Naive thymus-derived CD4-positive, alpha-beta T cell (primary cell): ENCODE results near the gene GFM1. TPM values are rescaled to one million over a fixed set of nuclear protein-coding genes. Genes with fewer than 3 reads are reported as not detected.
A peak's percentile ranks its signal among the peaks of the same experiment; 100 is the strongest.

Experiments
- ATAC-seq: fragments of 150-1000 bp; cut with Tn5 transposase; 2 replicates; pipeline ENCODE4 v1.10.0; 2021; ENCODE audit warnings: mild to moderate bottlenecking, moderate library complexity
- CTCF ChIA-PET: fragments of 350-600 bp; sonication (Branson Sonifier 250); formaldehyde crosslinking; loops from one replicate; lab custom pipeline; 2021; ENCODE audit warnings: antibody characterized with exemption; lab: Charles Lee
- POLR2A ChIA-PET: fragments of 350-600 bp; sonication (Branson Sonifier 250); formaldehyde crosslinking; loops from one replicate; lab custom pipeline; 2021; ENCODE audit warnings: antibody characterized with exemption, inconsistent platforms; lab: Charles Lee
- DNase-seq, 9 donors: peaks; one replicate each; pipeline versions ENCODE4 v3.0.0 to v3.0.0-alpha.2; 2020 to 2022; ENCODE audit warnings: mixed read lengths in 1 of 9
- H3K27ac ChIP-seq: one replicate; pipeline ENCODE4 v1.7.0; 2013; ENCODE audit warnings: mild to moderate bottlenecking, low read depth, low read length, moderate library complexity
- H3K27me3 ChIP-seq, 2 donors: one replicate each; pipeline ENCODE4 v1.7.0; 2013; ENCODE audit warnings: low read length in 2 of 2, mild to moderate bottlenecking in 2 of 2, moderate library complexity in 2 of 2; ENCODE audit not compliant: control insufficient read depth in 2 of 2, insufficient read depth in 2 of 2
- H3K36me3 ChIP-seq, 3 experiments: 1 replicate in 2 of 3; 2 replicates in 1 of 3; pipeline ENCODE4 v1.7.0; 2013; ENCODE audit warnings: low read length in 3 of 3, mild to moderate bottlenecking in 3 of 3, moderate library complexity in 1 of 3; ENCODE audit not compliant: insufficient read depth in 3 of 3, control insufficient read depth in 2 of 3
- H3K4me1 ChIP-seq, 2 donors: one replicate each; pipeline ENCODE4 v1.7.0; 2013; ENCODE audit warnings: low read length in 2 of 2, mild to moderate bottlenecking in 2 of 2, moderate library complexity in 1 of 2; ENCODE audit not compliant: control insufficient read depth in 2 of 2, insufficient read depth in 2 of 2
- H3K4me3 ChIP-seq: 2 replicates; pipeline ENCODE4 v1.7.0; 2013; ENCODE audit warnings: mild to moderate bottlenecking, low read length
- H3K9me3 ChIP-seq, 3 experiments: 1 replicate in 2 of 3; 2 replicates in 1 of 3; pipeline ENCODE4 v1.7.0; 2013; ENCODE audit warnings: low read length in 3 of 3; ENCODE audit not compliant: control insufficient read depth in 2 of 3
- H3K27ac Mint-ChIP-seq, 9 donors: one replicate each; pipeline ENCODE4 v1.8.0; 2020 to 2022; ENCODE audit warnings: mixed read lengths in 9 of 9, mild to moderate bottlenecking in 8 of 9, moderate library complexity in 5 of 9, inconsistent platforms in 2 of 9
- H3K27me3 Mint-ChIP-seq, 5 donors: one replicate each; pipeline ENCODE4 v1.8.0; 2021 to 2022; ENCODE audit warnings: mixed read lengths in 5 of 5, mild to moderate bottlenecking in 1 of 5
- H3K36me3 Mint-ChIP-seq, 5 donors: one replicate each; pipeline ENCODE4 v1.8.0; 2020 to 2022; ENCODE audit warnings: mixed read lengths in 5 of 5, mild to moderate bottlenecking in 3 of 5, inconsistent platforms in 1 of 5
- H3K4me1 Mint-ChIP-seq, 7 donors: one replicate each; pipeline ENCODE4 v1.8.0; 2020 to 2022; ENCODE audit warnings: mixed read lengths in 7 of 7, mild to moderate bottlenecking in 3 of 7, inconsistent platforms in 1 of 7
- H3K4me3 Mint-ChIP-seq, 10 donors: one replicate each; pipeline ENCODE4 v1.8.0; 2020 to 2022; ENCODE audit warnings: mild to moderate bottlenecking in 10 of 10, mixed read lengths in 10 of 10, moderate library complexity in 6 of 10, inconsistent platforms in 2 of 10
- H3K9me3 Mint-ChIP-seq, 11 donors: one replicate each; pipeline ENCODE4 v1.8.0; 2020 to 2022; ENCODE audit warnings: mixed read lengths in 11 of 11, mild to moderate bottlenecking in 4 of 11, inconsistent platforms in 1 of 11, moderate library complexity in 1 of 11
- intact Hi-C, 2 donors: fragments of 100-400 bp; cut with micrococcal nuclease; formaldehyde crosslinking; loops; one replicate each; pipeline ENCODE4 v1.15.1; 2023
- polyA plus RNA-seq, 2 donors: library from polyadenylated mRNA; unstranded; fragments of 300-500 nt; fragmentation: Illumina TruSeq; gene quantifications; one replicate each; pipeline ENCODE4 v1.2.3, GENCODE V29; 2021
- total RNA-seq, 6 experiments: library from RNA in 5 of 6; stranded (reverse) in 5 of 6; gene quantifications; 1 replicate in 5 of 6; 2 replicates in 1 of 6; pipeline ENCODE4 v1.2.3 and lab custom pipeline; 2021 to 2026

The GFM1 gene
- total and polyA plus RNA-seq, 7 experiments from 2014 or later = 32.9 to 43.4 (median 41.1) TPM

DNA sequence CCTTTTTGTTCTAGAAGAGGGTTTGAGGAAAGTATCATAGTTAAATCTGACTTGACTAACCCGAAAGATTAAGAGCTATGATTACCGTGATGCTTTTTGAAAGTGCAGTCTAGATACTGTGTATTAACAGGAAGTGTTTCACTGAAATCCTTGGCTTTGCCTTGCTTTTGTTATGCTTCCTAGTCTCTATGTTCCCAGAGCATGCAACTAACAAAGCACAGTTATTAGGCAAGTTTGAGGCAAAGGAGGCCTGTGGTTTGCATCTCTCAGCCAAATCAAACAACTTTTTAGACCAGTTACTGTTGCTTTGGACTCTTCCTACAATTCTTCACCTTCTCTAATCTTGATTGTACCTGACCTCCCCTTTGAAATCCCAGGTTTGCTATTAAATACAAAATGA lies 24.2 kb downstream of the GFM1 start:
- Mint-ChIP-seq H3K4me1 (peaks cover 13 to 42% (median 34%) of the 10 kb centered on the region in 7 donors), H3K4me3 (no peak overlapping the region), H3K27ac (no peak overlapping the region), H3K9me3 (no peaks in the 10 kb centered on the region), H3K27me3 (no peaks in the 10 kb centered on the region), H3K36me3 (peaks cover 0 to 38% (median 11%) of the 10 kb centered on the region in 5 donors)
- Histone ChIP-seq H3K36me3 (peaks cover 0 to 44% (median 0%) of the 10 kb centered on the region in 3 experiments), H3K27ac (no peak overlapping the region), H3K27me3 (no peaks in the 10 kb centered on the region), H3K4me1 (peaks cover 15 to 19% of the 10 kb centered on the region in 2 donors), H3K9me3 (no peaks in the 10 kb centered on the region), H3K4me3 (no peak overlapping the region)
- no peak for ATAC-seq
- no peak for DNase-seq
- ChIA-PET CTCF (no interaction called here), POLR2A (interaction anchor here (1.1 kb wide), 1 partner anchor 133 kb away, joined by 4 read pairs; the partner anchor contains the start of gene MFSD1)
- intact Hi-C loops = no loop called here

DNA sequence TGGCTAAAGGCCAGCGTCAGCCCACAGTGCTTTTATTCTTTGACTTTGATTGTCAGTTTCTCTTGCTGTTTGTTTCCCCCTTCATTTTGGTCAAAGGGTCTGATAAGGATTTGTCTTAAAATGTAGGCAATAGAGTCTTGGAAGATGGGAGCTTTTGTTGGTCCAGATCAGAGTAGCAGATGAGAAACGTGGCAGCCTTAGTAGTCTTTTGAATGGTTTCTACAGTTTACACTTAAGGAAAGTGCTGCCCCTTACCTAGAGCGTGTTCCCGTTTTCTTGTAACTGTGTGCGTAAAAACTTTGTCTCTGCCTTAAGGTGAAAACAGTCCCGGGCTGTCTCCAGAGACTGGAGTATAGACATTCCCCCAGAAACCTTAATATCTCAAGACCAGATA lies 27.5 kb downstream of the GFM1 start:
- H3K4me1 Mint-ChIP-seq = peaks cover 13 to 40% (median 33%) of the 10 kb centered on the region in 7 donors
- H3K4me3 Mint-ChIP-seq = peak overlapping the region; percentile 82 to 97 (median 92)
- no peaks in the 10 kb centered on the region for H3K27me3 Mint-ChIP-seq
- intact Hi-C loops = loop anchor here (1.0 to 2.0 kb wide), 9 partner anchors 13 to 131 kb away; partner anchors contain the start of gene MFSD1 (in 2 of the 2)
- no peaks in the 10 kb centered on the region for H3K9me3 Mint-ChIP-seq
- H3K27ac Mint-ChIP-seq = peak overlapping the region; percentile 67 to 97 (median 91)
- ChIA-PET POLR2A (interaction anchor here (0.6 to 1.0 kb wide), 3 partner anchors 11 to 28 kb away, joined by 3 to 6 read pairs (median 4); partner anchors contain the start of gene GFM1), CTCF (interaction anchor here (0.8 to 2.3 kb wide), 5 partner anchors 11 to 50 kb away, joined by 3 to 7 read pairs (median 3); no protein-coding TSS in a partner anchor)
- Histone ChIP-seq H3K27me3 (no peaks in the 10 kb centered on the region), H3K27ac (peak overlapping the region; percentile 71), H3K9me3 (no peaks in the 10 kb centered on the region), H3K4me3 (peak overlapping the region; percentile 79), H3K36me3 (peaks cover 0 to 15% (median 0%) of the 10 kb centered on the region in 3 experiments), H3K4me1 (peaks cover 15 to 19% of the 10 kb centered on the region in 2 donors)
- DNase-seq = peak in 2 of 9 donors; percentile 0 to 1
- H3K36me3 Mint-ChIP-seq = peaks cover 0 to 17% (median 5%) of the 10 kb centered on the region in 5 donors
- no peak for ATAC-seq

DNA sequence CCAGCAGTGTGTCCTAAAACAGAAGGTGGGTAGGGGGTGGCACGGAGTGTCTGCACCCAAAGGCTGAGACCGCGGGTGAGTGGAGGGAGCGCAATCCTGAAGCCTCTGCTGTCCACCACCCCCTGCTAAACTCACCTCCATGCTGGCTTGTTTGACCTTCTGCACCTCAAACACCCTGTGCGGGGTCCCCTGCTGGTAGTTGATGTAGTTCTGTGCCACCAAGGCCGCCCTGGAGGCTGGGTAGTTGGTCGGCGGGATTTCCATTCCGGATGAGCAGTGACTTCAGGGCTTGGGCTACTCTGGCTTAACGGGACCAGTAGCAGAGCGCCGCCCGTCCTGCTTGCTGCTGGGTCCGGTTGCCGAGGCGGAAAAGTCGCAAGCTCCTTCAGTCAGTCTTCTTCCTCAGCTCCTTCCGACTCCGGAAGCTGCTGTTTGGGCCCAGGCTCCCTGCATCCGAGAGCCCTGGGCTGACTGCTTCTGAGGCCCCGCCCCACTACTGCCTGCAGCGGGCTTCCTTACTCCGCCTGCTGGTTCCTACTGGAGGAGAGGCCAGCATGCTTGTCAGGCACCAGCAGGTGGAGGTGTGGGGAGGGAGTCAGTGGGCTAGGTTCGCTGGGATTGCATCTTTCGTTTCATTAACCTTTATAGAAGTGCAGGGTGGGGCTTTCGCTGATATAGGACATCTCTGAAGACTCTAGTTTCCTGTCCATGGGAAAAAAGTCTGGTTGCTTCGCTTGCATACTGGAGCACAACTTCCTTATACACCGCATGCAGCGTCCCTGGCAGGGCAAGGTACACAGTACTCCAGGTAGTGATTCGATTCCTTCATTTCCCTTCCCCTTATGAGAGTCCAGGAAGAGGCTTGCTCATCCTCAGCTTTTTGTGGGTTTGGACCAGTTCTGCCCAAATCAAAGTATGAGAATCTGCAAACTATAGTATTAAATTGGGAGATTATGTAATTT lies 28.2 kb downstream of the GFM1 start, which contains the start of gene LXN:
LXN (minus strand) TSS at position 434 of the 962 bp plus-strand sequence; CDS start at position 264, 170 bp downstream.
- intact Hi-C loops = loop anchor here (1.0 to 2.0 kb wide), 9 partner anchors 13 to 130 kb away; partner anchors contain the start of gene MFSD1 (in 2 of the 2)
- H3K9me3 ChIP-seq = no peaks in the 10 kb centered on the region
- no peaks in the 10 kb centered on the region for H3K27me3 ChIP-seq
- H3K27ac ChIP-seq = peak within 1 kb of the TSS; percentile 71
- Mint-ChIP-seq H3K36me3 (peaks cover 0 to 20% (median 7%) of the 10 kb centered on the region in 5 donors), H3K27ac (peak within 1 kb of the TSS; percentile 67 to 97 (median 91)), H3K4me1 (peaks cover 13 to 40% (median 33%) of the 10 kb centered on the region in 7 donors), H3K9me3 (no peaks in the 10 kb centered on the region), H3K4me3 (peak within 1 kb of the TSS; percentile 82 to 97 (median 92)), H3K27me3 (no peaks in the 10 kb centered on the region)
- CTCF ChIA-PET = interaction anchor here (0.5 to 2.3 kb wide), 6 partner anchors 11 to 565 kb away, joined by 3 to 7 read pairs (median 3); no protein-coding TSS in a partner anchor
- peaks cover 15 to 19% of the 10 kb centered on the region in 2 donors for H3K4me1 ChIP-seq
- peak within 1 kb of the TSS; percentile 79 for H3K4me3 ChIP-seq
- H3K36me3 ChIP-seq = peaks cover 0 to 15% (median 0%) of the 10 kb centered on the region in 3 experiments
- DNase-seq (peak; percentile 42 to 86 (median 74)), ATAC-seq (peak; percentile 99)
- POLR2A ChIA-PET = interaction anchor here (0.7 to 1.0 kb wide), 2 partner anchors 12 to 28 kb away, joined by 4 to 6 read pairs; partner anchors contain the start of gene GFM1

DNA sequence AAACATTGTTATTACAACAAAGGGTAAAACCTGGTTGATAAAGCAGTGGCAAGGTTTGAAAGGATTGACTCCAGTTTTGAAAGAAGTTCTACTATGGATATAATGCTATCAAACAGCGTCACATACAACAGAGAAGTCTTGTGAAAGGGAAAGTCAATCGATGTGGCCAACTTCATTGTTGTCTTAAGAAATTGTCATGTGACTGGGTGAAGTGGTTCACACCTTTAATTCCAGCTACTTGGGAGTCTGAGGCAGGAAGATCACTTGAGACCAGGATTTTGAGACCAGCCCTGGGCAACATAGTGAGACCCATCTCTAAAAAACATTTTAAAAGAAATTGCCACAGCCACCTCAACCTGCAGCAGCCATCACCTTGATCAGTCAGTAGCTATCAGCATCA lies 34.4 kb downstream of the GFM1 start:
- CTCF ChIA-PET = no interaction called here
- intact Hi-C loops = no loop called here
- POLR2A ChIA-PET = no interaction called here

DNA sequence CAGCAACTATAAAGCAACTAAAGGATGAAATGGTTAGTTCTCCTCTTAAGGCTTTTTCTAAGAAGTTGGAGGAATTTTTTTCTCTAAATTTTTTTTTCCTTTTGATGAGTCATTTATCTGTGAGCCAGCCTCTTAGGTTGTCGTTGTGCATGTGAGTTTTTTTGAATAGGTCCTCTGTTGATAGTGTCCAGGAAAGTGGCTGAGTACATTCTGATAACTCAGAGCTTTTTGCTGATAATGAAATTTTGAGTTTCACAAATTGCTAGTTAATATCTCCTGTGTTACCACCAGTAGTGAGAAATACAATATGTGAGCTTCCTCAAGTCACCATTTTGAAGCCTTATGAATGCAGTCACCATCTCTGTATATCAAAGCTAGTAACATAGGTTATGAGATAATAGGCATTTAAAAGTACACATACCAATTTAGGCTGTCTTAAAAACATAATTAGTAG lies 35.2 kb downstream of the GFM1 start:
- H3K9me3 Mint-ChIP-seq = no peaks in the 10 kb centered on the region
- Histone ChIP-seq H3K4me1 (no peaks in the 10 kb centered on the region), H3K9me3 (no peaks in the 10 kb centered on the region), H3K27me3 (no peaks in the 10 kb centered on the region), H3K36me3 (peaks cover 4 to 24% (median 5%) of the 10 kb centered on the region in 3 experiments), H3K27ac (no peak overlapping the region), H3K4me3 (no peak overlapping the region)
- DNase-seq = no peak
- ChIA-PET POLR2A (no interaction called here), CTCF (no interaction called here)
- H3K27me3 Mint-ChIP-seq = no peaks in the 10 kb centered on the region
- intact Hi-C loops = no loop called here
- no peak for ATAC-seq
- H3K4me3 Mint-ChIP-seq = no peak overlapping the region
- H3K4me1 Mint-ChIP-seq = peaks cover 0 to 2% (median 0%) of the 10 kb centered on the region in 7 donors
- H3K36me3 Mint-ChIP-seq = peaks cover 5 to 29% (median 15%) of the 10 kb centered on the region in 5 donors
- no peak overlapping the region for H3K27ac Mint-ChIP-seq

More for the DNA sequence above, 34.4 kb downstream of the GFM1 start:
- H3K4me3 Mint-ChIP-seq = no peak overlapping the region
- H3K4me1 Mint-ChIP-seq = peaks cover 0 to 2% (median 0%) of the 10 kb centered on the region in 7 donors
- no peak overlapping the region for H3K4me3 ChIP-seq
- no peaks in the 10 kb centered on the region for H3K9me3 ChIP-seq
- peaks cover 4 to 20% (median 5%) of the 10 kb centered on the region in 3 experiments for H3K36me3 ChIP-seq
- DNase-seq (no peak), ATAC-seq (no peak)
- H3K4me1 ChIP-seq = no peaks in the 10 kb centered on the region
- H3K9me3 Mint-ChIP-seq = no peaks in the 10 kb centered on the region
- peaks cover 4 to 22% (median 15%) of the 10 kb centered on the region in 5 donors for H3K36me3 Mint-ChIP-seq
- H3K27me3 ChIP-seq = no peaks in the 10 kb centered on the region
- no peaks in the 10 kb centered on the region for H3K27me3 Mint-ChIP-seq
- H3K27ac ChIP-seq = no peak overlapping the region
- H3K27ac Mint-ChIP-seq = no peak overlapping the region

DNA sequence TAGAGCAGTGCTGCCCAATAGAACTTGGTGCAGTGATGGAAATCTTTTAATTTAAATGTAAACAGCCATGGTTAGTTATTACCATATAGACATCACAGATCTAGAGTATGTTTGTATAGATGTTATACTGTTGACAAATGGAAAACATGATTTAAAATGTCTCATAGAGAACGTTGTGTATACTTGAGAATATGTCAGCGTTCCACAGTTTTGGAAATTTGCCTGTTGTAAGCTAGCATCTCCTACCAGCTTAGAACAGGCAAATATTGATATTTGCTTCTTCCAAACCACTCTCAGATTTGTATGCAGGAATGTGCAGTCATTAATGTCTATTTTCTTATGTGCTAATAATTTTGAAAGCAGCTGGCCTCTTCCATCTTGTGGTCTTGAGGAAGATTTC lies 36.5 kb downstream of the GFM1 start:
- H3K4me1 ChIP-seq = no peaks in the 10 kb centered on the region
- Mint-ChIP-seq H3K9me3 (no peaks in the 10 kb centered on the region), H3K36me3 (peaks cover 5 to 35% (median 15%) of the 10 kb centered on the region in 5 donors), H3K27ac (no peak overlapping the region), H3K4me1 (peaks cover 0 to 2% (median 0%) of the 10 kb centered on the region in 7 donors), H3K4me3 (no peak overlapping the region), H3K27me3 (no peaks in the 10 kb centered on the region)
- ChIA-PET POLR2A (no interaction called here), CTCF (no interaction called here)
- no peaks in the 10 kb centered on the region for H3K27me3 ChIP-seq
- DNase-seq = no peak
- H3K36me3 ChIP-seq = peaks cover 4 to 27% (median 5%) of the 10 kb centered on the region in 3 experiments
- H3K9me3 ChIP-seq = no peaks in the 10 kb centered on the region
- ATAC-seq = no peak
- no peak overlapping the region for H3K27ac ChIP-seq
- intact Hi-C loops = no loop called here
- H3K4me3 ChIP-seq = no peak overlapping the region
